Natural killer cell (primary cell): Measurements from ENCODE around the gene HES1. TPM values are rescaled to one million over a fixed set of nuclear protein-coding genes. Genes with fewer than 3 reads are reported as not detected.

ENCODE experiments used
- ATAC-seq, 3 donors: fragments of 150-1000 bp in 2 of 3; fragments of 200-7000 bp in 1 of 3; cut with Tn5 transposase; 1 replicate in 1 of 3; 2 replicates in 2 of 3; pipeline ENCODE4 v1.10.0; 2021; ENCODE audit warnings: mild to moderate bottlenecking in 2 of 3, moderate library complexity in 2 of 3
- DNase-seq, 2 donors: peaks; one replicate each; pipeline versions ENCODE4 v3.0.0 to v3.0.0-alpha.2; 2013 to 2021; ENCODE audit warnings: mixed read lengths in 1 of 2
- H3K27ac ChIP-seq: one replicate; pipeline ENCODE4 v1.5.1; 2013; ENCODE audit warnings: mild to moderate bottlenecking, low read length
- H3K27me3 ChIP-seq: one replicate; pipeline ENCODE4 v1.6.1; 2013; ENCODE audit warnings: low read length; ENCODE audit not compliant: control insufficient read depth, insufficient read depth
- H3K36me3 ChIP-seq: one replicate; pipeline ENCODE4 v1.6.1; 2013; ENCODE audit warnings: low read length; ENCODE audit not compliant: control insufficient read depth, insufficient read depth
- H3K4me1 ChIP-seq: one replicate; pipeline ENCODE4 v1.6.1; 2013; ENCODE audit warnings: low read length; ENCODE audit not compliant: control insufficient read depth, insufficient read depth
- H3K4me3 ChIP-seq: one replicate; pipeline ENCODE4 v1.5.1; 2013; ENCODE audit warnings: low read length
- H3K9me3 ChIP-seq: one replicate; pipeline ENCODE4 v1.6.1; 2013; ENCODE audit warnings: low read length; ENCODE audit not compliant: control insufficient read depth, insufficient read depth
- H3K27ac Mint-ChIP-seq, 2 donors: one replicate each; pipeline ENCODE4 v1.8.0; 2022; ENCODE audit warnings: mild to moderate bottlenecking in 2 of 2, mixed read lengths in 2 of 2, moderate library complexity in 1 of 2
- H3K27me3 Mint-ChIP-seq, 2 donors: one replicate each; pipeline ENCODE4 v1.8.0; 2022; ENCODE audit warnings: low read depth in 2 of 2, mixed read lengths in 2 of 2
- H3K36me3 Mint-ChIP-seq: one replicate; pipeline ENCODE4 v1.8.0; 2022; ENCODE audit warnings: mixed read lengths
- H3K4me1 Mint-ChIP-seq, 2 donors: one replicate each; pipeline ENCODE4 v1.8.0; 2022; ENCODE audit warnings: mixed read lengths in 2 of 2
- H3K4me3 Mint-ChIP-seq: one replicate; pipeline ENCODE4 v1.8.0; 2022; ENCODE audit warnings: mild to moderate bottlenecking, moderate library complexity, mixed read lengths
- H3K9me3 Mint-ChIP-seq, 2 donors: one replicate each; pipeline ENCODE4 v1.8.0; 2022; ENCODE audit warnings: mixed read lengths in 2 of 2
- CTCF ChIP-seq: fragments of 200-600 bp; IDR thresholded peaks from one replicate; pipeline ENCODE4 v1.8.0; 2022; ENCODE audit warnings: antibody characterized with exemption
- WGBS: methylation state at CpG from one replicate; pipeline ENCODE4 v1.1.7; 2013; ENCODE audit warnings: missing lambda C conversion rate; ENCODE audit not compliant: insufficient coverage; 5-methylcytosine and 5-hydroxymethylcytosine counted together
- intact Hi-C: fragments of 100-400 bp; cut with micrococcal nuclease; formaldehyde crosslinking; loops from one replicate; pipeline ENCODE4 v1.14.2; 2022
- total RNA-seq, 4 donors: library from RNA; stranded (reverse); fragments of 120-200 nt in 1 of 4; gene quantifications; one replicate each; pipeline versions ENCODE4 v1.2.3 to v1.2.4, GENCODE V29; 2013 to 2022

The HES1 gene
- total RNA-seq, 3 donors from 2014 or later (not counting 1 experiment from before 2014, with no cell fraction given) = 1.5 to 4.4 (median 2.2) TPM

GRCh38 chr3:194121891-194122631, 13.9 kb upstream of the HES1 start:
- Histone ChIP-seq H3K4me3 (no peak overlapping the region), H3K9me3 (no peaks in the 10 kb centered on the region), H3K36me3 (no peaks in the 10 kb centered on the region), H3K27me3 (no peaks in the 10 kb centered on the region), H3K4me1 (peaks cover 5% of the 10 kb centered on the region), H3K27ac (no peak overlapping the region)
- no peak for TF ChIP-seq CTCF
- 84% methylated on average over 8 of the region's 8 CpGs for WGBS
- Mint-ChIP-seq H3K27me3 (peaks cover 40 to 69% of the 10 kb centered on the region in 2 donors), H3K4me1 (no peaks in the 10 kb centered on the region), H3K36me3 (no peaks in the 10 kb centered on the region), H3K27ac (no peak overlapping the region), H3K4me3 (no peak overlapping the region), H3K9me3 (no peaks in the 10 kb centered on the region)
- intact Hi-C loops = no loop called here
- ATAC-seq (no peak), DNase-seq (no peak)

DNA sequence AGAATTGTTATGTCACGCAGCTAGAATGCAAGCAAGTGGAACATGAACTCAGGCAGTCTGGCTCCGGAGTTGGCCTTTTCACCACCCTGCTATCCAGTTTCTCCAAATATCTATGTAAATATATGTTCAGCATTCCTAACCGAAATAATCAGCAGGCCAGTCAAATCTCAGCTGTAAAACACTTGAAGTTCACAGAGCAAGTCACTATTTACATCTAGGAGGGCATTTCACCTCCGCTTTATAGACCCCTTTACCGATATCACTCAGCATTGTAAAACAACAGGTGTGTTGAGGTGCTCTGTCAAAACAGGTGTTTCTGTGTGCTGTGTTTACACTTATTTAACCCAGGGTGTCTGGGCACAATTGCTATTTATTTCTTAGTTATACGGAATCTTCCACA, 12.2 kb upstream of the HES1 start:
- no peak overlapping the region for H3K27ac Mint-ChIP-seq
- H3K27me3 ChIP-seq = no peaks in the 10 kb centered on the region
- no peaks in the 10 kb centered on the region for H3K9me3 Mint-ChIP-seq
- WGBS = 97% methylated on average over 4 of the region's 6 CpGs
- H3K36me3 ChIP-seq = no peaks in the 10 kb centered on the region
- H3K27me3 Mint-ChIP-seq = peaks cover 47 to 79% of the 10 kb centered on the region in 2 donors
- no peak for TF ChIP-seq CTCF
- H3K4me3 ChIP-seq = no peak overlapping the region
- no peaks in the 10 kb centered on the region for H3K4me1 Mint-ChIP-seq
- intact Hi-C loops = no loop called here
- peaks cover 5% of the 10 kb centered on the region for H3K4me1 ChIP-seq
- no peaks in the 10 kb centered on the region for H3K9me3 ChIP-seq
- ATAC-seq (no peak), DNase-seq (no peak)
- H3K36me3 Mint-ChIP-seq = no peaks in the 10 kb centered on the region
- no peak overlapping the region for H3K4me3 Mint-ChIP-seq
- no peak overlapping the region for H3K27ac ChIP-seq

DNA sequence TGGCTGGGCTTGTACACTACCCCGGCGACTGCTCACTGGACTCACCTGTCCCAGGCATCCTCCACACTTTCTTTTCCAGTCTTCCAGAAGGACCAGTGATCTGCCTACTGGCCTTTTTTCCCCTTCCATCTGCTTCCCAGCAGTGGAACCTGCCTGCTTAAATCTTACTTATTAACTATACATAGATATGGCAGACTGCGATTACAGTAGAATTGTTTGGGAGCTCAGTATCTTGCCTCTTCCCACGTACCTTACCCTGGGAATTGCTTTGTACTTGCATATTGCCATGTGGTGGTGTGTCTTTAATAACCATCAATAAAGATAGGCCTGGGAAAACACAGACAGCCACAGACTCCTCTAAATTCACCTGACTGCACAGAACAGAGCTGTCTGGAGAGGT, 11.8 kb upstream of the HES1 start:
- ATAC-seq (no peak), DNase-seq (no peak)
- no peaks in the 10 kb centered on the region for H3K36me3 ChIP-seq
- Mint-ChIP-seq H3K27ac (no peak overlapping the region), H3K9me3 (no peaks in the 10 kb centered on the region), H3K4me1 (no peaks in the 10 kb centered on the region), H3K36me3 (no peaks in the 10 kb centered on the region), H3K27me3 (peaks cover 42 to 74% of the 10 kb centered on the region in 2 donors), H3K4me3 (no peak overlapping the region)
- H3K4me3 ChIP-seq = no peak overlapping the region
- H3K4me1 ChIP-seq = peaks cover 5% of the 10 kb centered on the region
- intact Hi-C loops = no loop called here
- TF ChIP-seq CTCF = no peak
- WGBS = 100% methylated on average over 2 of the region's 4 CpGs
- H3K27me3 ChIP-seq = no peaks in the 10 kb centered on the region
- no peak overlapping the region for H3K27ac ChIP-seq
- no peaks in the 10 kb centered on the region for H3K9me3 ChIP-seq

DNA sequence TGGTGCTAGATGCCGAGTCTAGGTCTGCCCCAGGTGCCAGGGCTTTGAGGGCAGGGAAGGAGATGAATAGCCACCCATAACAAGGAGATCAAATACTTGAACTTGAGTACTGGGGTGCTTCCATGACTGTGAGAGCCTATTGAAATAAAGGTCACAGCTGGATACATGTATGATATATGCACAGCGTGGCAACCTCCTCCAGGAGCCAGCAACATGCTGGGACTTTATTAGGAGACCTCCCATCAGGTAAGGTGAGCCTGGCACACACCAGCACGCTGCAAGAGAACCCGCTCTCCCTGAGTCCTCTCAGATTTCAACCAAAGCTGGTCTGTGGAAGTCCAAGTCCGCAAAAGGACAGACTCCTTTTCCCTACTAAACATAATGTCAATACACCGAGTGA, 10.5 kb upstream of the HES1 start:
- DNase-seq = no peak
- Mint-ChIP-seq H3K9me3 (no peaks in the 10 kb centered on the region), H3K4me3 (no peak overlapping the region), H3K27me3 (peaks cover 38 to 70% of the 10 kb centered on the region in 2 donors), H3K36me3 (no peaks in the 10 kb centered on the region), H3K27ac (no peak overlapping the region), H3K4me1 (no peaks in the 10 kb centered on the region)
- no peak overlapping the region for H3K4me3 ChIP-seq
- intact Hi-C loops = no loop called here
- H3K27ac ChIP-seq = no peak overlapping the region
- H3K9me3 ChIP-seq = no peaks in the 10 kb centered on the region
- TF ChIP-seq CTCF = no peak
- peaks cover 3% of the 10 kb centered on the region for H3K27me3 ChIP-seq
- H3K36me3 ChIP-seq = no peaks in the 10 kb centered on the region
- peaks cover 5% of the 10 kb centered on the region for H3K4me1 ChIP-seq
- WGBS = 88% methylated on average over 6 of the region's 6 CpGs
- ATAC-seq = no peak
